H1 (cell line): ENCODE data around the gene GRIK4. TPM values are rescaled to one million over a fixed set of nuclear protein-coding genes. Genes with fewer than 3 reads are reported as not detected.
A peak's percentile ranks its signal among the peaks of the same experiment; 100 is the strongest.

Experiments
- CTCF ChIA-PET: fragments of 300-600 bp; sonication (Branson Sonifier 250); formaldehyde crosslinking; loops from one replicate; lab custom pipeline; 2021; ENCODE audit not compliant: partially characterized antibody; lab: Charles Lee
- POLR2A ChIA-PET: fragments of 300-600 bp; sonication (Branson Sonifier 250); formaldehyde crosslinking; loops from one replicate; lab custom pipeline; 2021; ENCODE audit warnings: inconsistent platforms; ENCODE audit not compliant: partially characterized antibody; lab: Charles Lee
- DNase-seq, 2 experiments: peaks; one replicate each; pipeline versions ENCODE4 v3.0.0 to v3.0.0-alpha.2; 2010 to 2022; ENCODE audit warnings: low spot score in 2 of 2, low read depth in 1 of 2, mixed read lengths in 1 of 2
- FAIRE-seq: peaks from 2 replicates; lab custom pipeline; 2011; peaks lifted over from hg19 to GRCh38; lab: Jason Lieb, UNC
- H2AFZ ChIP-seq: 2 replicates; pipeline ENCODE4 v1.8.1; 2012; ENCODE audit warnings: low read length, inconsistent platforms
- H2AK5ac ChIP-seq: 2 replicates; pipeline ENCODE4 v1.6.1; 2013; ENCODE audit warnings: low read depth, low read length
- H2BK120ac ChIP-seq: replicated peaks from 2 replicates; pipeline ENCODE3; 2013; ENCODE audit warnings: low read depth, low read length, inconsistent platforms
- H2BK12ac ChIP-seq: 2 replicates; pipeline ENCODE4 v1.6.1; 2013; ENCODE audit warnings: low read depth, low read length
- H2BK15ac ChIP-seq: 2 replicates; pipeline ENCODE4 v1.6.1; 2013; ENCODE audit warnings: low read length
- H2BK20ac ChIP-seq: 2 replicates; pipeline ENCODE4 v1.6.1; 2013; ENCODE audit warnings: low read length
- H2BK5ac ChIP-seq: 2 replicates; pipeline ENCODE4 v1.6.1; 2013; ENCODE audit warnings: low read depth, low read length
- H3K14ac ChIP-seq: 2 replicates; pipeline ENCODE4 v1.6.1; 2013; ENCODE audit warnings: inconsistent platforms; ENCODE audit not compliant: insufficient read length
- H3K18ac ChIP-seq: 2 replicates; pipeline ENCODE4 v1.6.1; 2013; ENCODE audit warnings: low read length; ENCODE audit errors: extremely low read depth
- H3K23ac ChIP-seq: 2 replicates; pipeline ENCODE4 v1.6.1; 2013; ENCODE audit warnings: inconsistent platforms; ENCODE audit not compliant: insufficient read length
- H3K23me2 ChIP-seq: 2 replicates; pipeline ENCODE4 v1.6.1; 2013; ENCODE audit warnings: low read depth, low read length
- H3K27ac ChIP-seq: 2 replicates; pipeline ENCODE4 v1.6.1; 2011; ENCODE audit warnings: low read depth, low read length, inconsistent platforms
- H3K27me3 ChIP-seq, 4 experiments: replicated peaks in 1 of 4; 1 replicate in 1 of 4; 2 replicates in 3 of 4; pipeline versions ENCODE4 v1.6.1 to v1.8.1; 2011 to 2013; ENCODE audit warnings: low read length in 3 of 4, mild to moderate bottlenecking in 3 of 4, inconsistent platforms in 2 of 4, mixed read lengths in 2 of 4, moderate library complexity in 1 of 4; ENCODE audit not compliant: control insufficient read depth in 3 of 4, insufficient read depth in 3 of 4; ENCODE audit errors: extremely low read depth in 1 of 4
- H3K36me3 ChIP-seq, 4 experiments: 2 replicates each; pipeline versions ENCODE4 v1.6.1 to v1.8.1; 2011 to 2013; ENCODE audit warnings: mild to moderate bottlenecking in 4 of 4, low read length in 3 of 4, moderate library complexity in 2 of 4, control low read depth in 1 of 4, inconsistent platforms in 1 of 4; ENCODE audit not compliant: insufficient read depth in 4 of 4, control insufficient read depth in 2 of 4
- H3K4ac ChIP-seq: replicated peaks from 2 replicates; pipeline ENCODE3; 2013; ENCODE audit warnings: low read length, low read depth, mixed read lengths, inconsistent platforms; ENCODE audit not compliant: insufficient read length
- H3K4me1 ChIP-seq, 4 experiments: replicated peaks in 1 of 4; 1 replicate in 1 of 4; 2 replicates in 3 of 4; pipeline versions ENCODE4 v1.6.1 to v1.8.1; 2011 to 2013; ENCODE audit warnings: low read length in 3 of 4, inconsistent platforms in 2 of 4, mixed read lengths in 1 of 4; ENCODE audit not compliant: insufficient read depth in 4 of 4, control insufficient read depth in 3 of 4
- H3K4me2 ChIP-seq, 2 experiments: 2 replicates each; pipeline versions ENCODE4 v1.6.1 to v1.8.1; 2011 to 2013; ENCODE audit warnings: low read depth in 2 of 2, low read length in 2 of 2, control low read depth in 1 of 2, inconsistent platforms in 1 of 2, mild to moderate bottlenecking in 1 of 2; ENCODE audit not compliant: insufficient read depth in 1 of 2
- H3K4me3 ChIP-seq, 4 experiments: fragments of 200-600, 300-600 bp in 1 of 4; sonication (generic), shearing (Covaris generic), sonication (Bioruptor Twin) in 1 of 4; 2 replicates each; pipeline versions ENCODE4 v1.5.1 to v1.8.1; 2011 to 2016; ENCODE audit warnings: low read length in 4 of 4, low read depth in 3 of 4, control low read depth in 2 of 4, inconsistent platforms in 2 of 4, mild to moderate bottlenecking in 2 of 4, mixed read lengths in 1 of 4, moderate library complexity in 1 of 4; ENCODE audit not compliant: insufficient read depth in 2 of 4; ENCODE audit errors: extremely low read depth in 1 of 4
- H3K56ac ChIP-seq: replicated peaks from 2 replicates; pipeline ENCODE3; 2013; ENCODE audit warnings: low read depth, mild to moderate bottlenecking, mixed read lengths, low read length, inconsistent platforms; ENCODE audit not compliant: insufficient read length
- H3K79me1 ChIP-seq: 2 replicates; pipeline ENCODE4 v1.6.1; 2013; ENCODE audit warnings: low read depth, low read length, control low read depth
- H3K79me2 ChIP-seq, 2 experiments: 2 replicates each; pipeline versions ENCODE4 v1.6.1 to v1.8.1; 2012 to 2013; ENCODE audit warnings: low read length in 2 of 2, mild to moderate bottlenecking in 2 of 2, inconsistent platforms in 1 of 2; ENCODE audit not compliant: insufficient read depth in 2 of 2, control insufficient read depth in 1 of 2
- H3K9ac ChIP-seq, 4 experiments: replicated peaks in 1 of 4; 1 replicate in 1 of 4; 2 replicates in 3 of 4; pipeline versions ENCODE4 v1.6.1 to v1.8.1; 2011 to 2013; ENCODE audit warnings: low read depth in 3 of 4, low read length in 3 of 4, control low read depth in 2 of 4, mild to moderate bottlenecking in 2 of 4, moderate library complexity in 2 of 4, inconsistent platforms in 1 of 4; ENCODE audit errors: extremely low read depth in 1 of 4
- H3K9me3 ChIP-seq, 2 experiments: 2 replicates each; pipeline versions ENCODE4 v1.6.1 to v1.8.1; 2012 to 2013; ENCODE audit warnings: mild to moderate bottlenecking in 2 of 2, moderate library complexity in 2 of 2, control low read depth in 1 of 2, inconsistent platforms in 1 of 2, low read depth in 1 of 2, low read length in 1 of 2, mixed read lengths in 1 of 2; ENCODE audit not compliant: insufficient read depth in 2 of 2
- H4K20me1 ChIP-seq, 2 experiments: replicated peaks in 1 of 2; 2 replicates each; pipeline versions ENCODE3 to v1.8.1; 2011 to 2013; ENCODE audit warnings: inconsistent platforms in 2 of 2, low read length in 2 of 2, mild to moderate bottlenecking in 1 of 2; ENCODE audit not compliant: insufficient read depth in 2 of 2, control insufficient read depth in 1 of 2
- H4K5ac ChIP-seq: 2 replicates; pipeline ENCODE4 v1.6.1; 2013; ENCODE audit warnings: low read length, low read depth, mixed read lengths, inconsistent platforms; ENCODE audit not compliant: insufficient read length
- H4K8ac ChIP-seq: 2 replicates; pipeline ENCODE4 v1.8.0; 2013; ENCODE audit warnings: mild to moderate bottlenecking, moderate library complexity, low read length, inconsistent platforms; ENCODE audit not compliant: insufficient read depth; ENCODE audit errors: extremely low read depth
- H4K91ac ChIP-seq: replicated peaks from 2 replicates; pipeline ENCODE3; 2013; ENCODE audit warnings: low read length, mixed read lengths, inconsistent platforms; ENCODE audit not compliant: insufficient read length
- ASH2L ChIP-seq: fragments of 200-600, 300-600 bp; sonication (generic); IDR thresholded peaks from one replicate; pipeline ENCODE4 v1.7.1; 2017; ENCODE audit warnings: low read length
- RAD21 ChIP-seq, 2 experiments: IDR thresholded peaks in 1 of 2; conservative IDR thresholded peaks in 1 of 2; 2 replicates each; pipeline ENCODE4 v1.6.1; 2011; ENCODE audit warnings: low read depth in 2 of 2, low read length in 2 of 2, improper control_type of control experiment in 1 of 2, inconsistent platforms in 1 of 2, mild to moderate bottlenecking in 1 of 2, moderate library complexity in 1 of 2
- RFX5 ChIP-seq: IDR thresholded peaks from 2 replicates; pipeline ENCODE4 v1.6.1; 2011; ENCODE audit warnings: low read depth, low read length, improper control_type of control experiment, borderline replicate concordance
- SP2 ChIP-seq: IDR thresholded peaks from 2 replicates; pipeline ENCODE4 v1.6.1; 2012; ENCODE audit warnings: mild to moderate bottlenecking, low read length, inconsistent platforms
- TAF1 ChIP-seq: IDR thresholded peaks from 2 replicates; pipeline ENCODE4 v1.6.1; 2011; ENCODE audit warnings: mild to moderate bottlenecking, low read depth, low read length
- WGBS, 2 experiments: shearing (Covaris generic) in 1 of 2; methylation state at CpG; one replicate each; pipeline versions ENCODE4 v1.1.6 to v1.1.7; 2013 to 2015; ENCODE audit warnings: low lambda C conversion rate in 2 of 2, mixed read lengths in 2 of 2, inconsistent platforms in 1 of 2, low coverage in 1 of 2, missing lambda C conversion rate in 1 of 2; ENCODE audit not compliant: insufficient replicate concordance in 2 of 2, insufficient coverage in 1 of 2, insufficient read length in 1 of 2; ENCODE audit errors: extremely low coverage in 1 of 2, missing lambda C conversion rate in 1 of 2; 5-methylcytosine and 5-hydroxymethylcytosine counted together
- polyA plus RNA-seq, 7 experiments: library from polyadenylated mRNA; depleted of rRNA in 3 of 7; stranded (reverse) in 5 of 7; unstranded in 2 of 7; fragments of >200 nt in 5 of 7; fragments of 200-250 nt in 2 of 7; gene quantifications; 1 replicate in 5 of 7; 2 replicates in 1 of 7; 4 replicates in 1 of 7; pipeline versions ENCODE4 v1.2.1 to v1.2.3, GENCODE V29; 2011 to 2013; ENCODE audit warnings: missing spikeins in 2 of 7, mixed read lengths in 2 of 7
- total RNA-seq: library from RNA; stranded (reverse); fragmentation: NEBNext Ultra II Directional; extraction: Animal tissue kit (Norgen Biotek cat#: 25700); gene quantifications from 2 replicates; pipeline ENCODE4 v1.2.1, GENCODE V29; 2021
- TF ChIP-seq, protein P1 (sequence below): IDR thresholded peaks from 2 replicates; pipeline ENCODE4 v1.6.1; 2012; ENCODE audit warnings: low read length, inconsistent platforms

Gene GRIK4
- total and polyA plus RNA-seq, 2 of the 8 experiments (the other 6 are each of a cell fraction or from before 2014, with no cell fraction given): 1.2 to 2.9 TPM

- H2AK5ac ChIP-seq: no peak overlapping the region
- ChIA-PET POLR2A (no interaction called here), CTCF (interaction anchor here (0.9 to 2.1 kb wide), 6 partner anchors 9 to 149 kb away, joined by 3 to 5 read pairs (median 4); no protein-coding TSS in a partner anchor)
- H3K18ac ChIP-seq: no peak overlapping the region
- H4K5ac ChIP-seq: no peak overlapping the region
- H2AFZ ChIP-seq: no peak overlapping the region
- DNase-seq (no peak), FAIRE-seq (no peak)
- 93% methylated on average over 5 of the region's 5 CpGs; no CpG with 5 or more reads in 1 of the 2 experiments for WGBS, 2 experiments
- H4K91ac ChIP-seq: peak overlapping the region; percentile 32
- no peak overlapping the region for H3K14ac ChIP-seq
- H3K9ac ChIP-seq: no peak overlapping the region
- H3K79me2 ChIP-seq: no peaks in the 10 kb centered on the region
- no peak overlapping the region for H3K4me3 ChIP-seq
- H3K23me2 ChIP-seq: no peaks in the 10 kb centered on the region
- no peaks in the 10 kb centered on the region; the same call in 1 of the 2 replicates for H3K79me1 ChIP-seq
- H3K27me3 ChIP-seq: no peaks in the 10 kb centered on the region
- H2BK120ac ChIP-seq: no peak overlapping the region
- TF ChIP-seq SP2: no peak
- TF ChIP-seq TAF1: no peak
- TF ChIP-seq RAD21 (IDR thresholded peaks at IDR 0.05 in 1 of 2, conservative IDR thresholded peaks at IDR 0.05 in 1 of 2; ENCODE audit: low read depth in 2 of 2, low read length in 2 of 2): no peak
- TF ChIP-seq ASH2L: no peak
- TF ChIP-seq, protein P1, sequence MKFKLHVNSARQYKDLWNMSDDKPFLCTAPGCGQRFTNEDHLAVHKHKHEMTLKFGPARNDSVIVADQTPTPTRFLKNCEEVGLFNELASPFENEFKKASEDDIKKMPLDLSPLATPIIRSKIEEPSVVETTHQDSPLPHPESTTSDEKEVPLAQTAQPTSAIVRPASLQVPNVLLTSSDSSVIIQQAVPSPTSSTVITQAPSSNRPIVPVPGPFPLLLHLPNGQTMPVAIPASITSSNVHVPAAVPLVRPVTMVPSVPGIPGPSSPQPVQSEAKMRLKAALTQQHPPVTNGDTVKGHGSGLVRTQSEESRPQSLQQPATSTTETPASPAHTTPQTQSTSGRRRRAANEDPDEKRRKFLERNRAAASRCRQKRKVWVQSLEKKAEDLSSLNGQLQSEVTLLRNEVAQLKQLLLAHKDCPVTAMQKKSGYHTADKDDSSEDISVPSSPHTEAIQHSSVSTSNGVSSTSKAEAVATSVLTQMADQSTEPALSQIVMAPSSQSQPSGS: no peak
- no peak for TF ChIP-seq RFX5
- peak overlapping the region; percentile 6; the same call in 1 of the 2 replicates for H2BK15ac ChIP-seq
- H4K8ac ChIP-seq: no peak overlapping the region; the same call in 1 of the 2 replicates
- H3K56ac ChIP-seq: no peak overlapping the region
- no peaks in the 10 kb centered on the region for H4K20me1 ChIP-seq
- no peak overlapping the region for H2BK20ac ChIP-seq
- H3K36me3 ChIP-seq: no peaks in the 10 kb centered on the region
- H3K4me2 ChIP-seq: no peak overlapping the region
- no peak overlapping the region for H3K4ac ChIP-seq
- peak overlapping the region; percentile 18; the same call in 1 of the 2 replicates for H2BK12ac ChIP-seq
- H3K9me3 ChIP-seq: no peaks in the 10 kb centered on the region
- peaks cover 0 to 11% (median 7%) of the 10 kb centered on the region in 4 experiments for H3K4me1 ChIP-seq
- H2BK5ac ChIP-seq: peak overlapping the region; percentile 15; the same call in 1 of the 2 replicates
- no peak overlapping the region for H3K23ac ChIP-seq
- H3K27ac ChIP-seq: no peak overlapping the region
Measured at GRCh38 chr11:120808616-120809050, 297.1 kb downstream of the GRIK4 start.
